ENCODE results near the gene GFRA1.

Gene GFRA1

DNA sequence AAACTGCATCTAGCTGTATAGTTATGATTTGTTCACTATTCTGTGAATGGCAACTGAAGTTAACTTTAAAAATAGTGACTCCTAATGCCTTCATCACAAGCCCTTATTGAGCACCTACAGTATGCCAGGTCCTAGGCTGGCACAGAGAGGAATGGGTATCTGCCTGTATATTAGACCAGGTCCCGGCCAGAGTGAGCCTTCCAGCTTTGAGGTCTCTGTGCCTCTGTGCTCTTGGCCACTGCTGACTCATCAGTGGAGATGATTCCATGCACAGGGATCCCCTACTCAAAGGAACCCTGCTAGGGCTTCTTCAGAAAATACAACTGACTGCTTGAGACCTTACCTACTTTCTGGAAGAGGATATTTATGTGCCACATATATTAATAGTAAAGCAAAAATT lies 118.4 kb downstream of the GFRA1 start:
- TF ChIP-seq, protein P1, sequence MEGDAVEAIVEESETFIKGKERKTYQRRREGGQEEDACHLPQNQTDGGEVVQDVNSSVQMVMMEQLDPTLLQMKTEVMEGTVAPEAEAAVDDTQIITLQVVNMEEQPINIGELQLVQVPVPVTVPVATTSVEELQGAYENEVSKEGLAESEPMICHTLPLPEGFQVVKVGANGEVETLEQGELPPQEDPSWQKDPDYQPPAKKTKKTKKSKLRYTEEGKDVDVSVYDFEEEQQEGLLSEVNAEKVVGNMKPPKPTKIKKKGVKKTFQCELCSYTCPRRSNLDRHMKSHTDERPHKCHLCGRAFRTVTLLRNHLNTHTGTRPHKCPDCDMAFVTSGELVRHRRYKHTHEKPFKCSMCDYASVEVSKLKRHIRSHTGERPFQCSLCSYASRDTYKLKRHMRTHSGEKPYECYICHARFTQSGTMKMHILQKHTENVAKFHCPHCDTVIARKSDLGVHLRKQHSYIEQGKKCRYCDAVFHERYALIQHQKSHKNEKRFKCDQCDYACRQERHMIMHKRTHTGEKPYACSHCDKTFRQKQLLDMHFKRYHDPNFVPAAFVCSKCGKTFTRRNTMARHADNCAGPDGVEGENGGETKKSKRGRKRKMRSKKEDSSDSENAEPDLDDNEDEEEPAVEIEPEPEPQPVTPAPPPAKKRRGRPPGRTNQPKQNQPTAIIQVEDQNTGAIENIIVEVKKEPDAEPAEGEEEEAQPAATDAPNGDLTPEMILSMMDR (IDR thresholded peaks at IDR 0.05) = no peak

DNA sequence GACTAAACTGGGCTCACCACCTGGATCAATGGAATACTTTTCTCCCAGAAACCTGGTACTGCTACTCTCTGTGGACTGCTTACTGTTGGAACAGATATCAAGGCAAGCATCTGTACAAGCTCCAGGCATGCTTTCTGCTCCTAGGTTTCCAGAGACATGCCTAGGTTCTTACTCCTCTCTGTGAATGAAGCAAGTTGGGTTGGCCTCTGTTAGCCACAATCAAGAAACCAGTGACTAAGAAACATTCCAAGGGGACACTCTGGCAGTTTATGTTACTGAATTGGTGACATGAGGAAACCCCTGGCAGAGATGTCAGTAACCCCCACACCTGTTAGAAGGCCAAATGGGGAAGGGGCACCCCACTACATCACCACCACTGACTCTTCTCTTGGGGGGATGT lies 121.9 kb downstream of the GFRA1 start:
- TF ChIP-seq, protein P1 (IDR thresholded peaks at IDR 0.05) = no peak

DNA sequence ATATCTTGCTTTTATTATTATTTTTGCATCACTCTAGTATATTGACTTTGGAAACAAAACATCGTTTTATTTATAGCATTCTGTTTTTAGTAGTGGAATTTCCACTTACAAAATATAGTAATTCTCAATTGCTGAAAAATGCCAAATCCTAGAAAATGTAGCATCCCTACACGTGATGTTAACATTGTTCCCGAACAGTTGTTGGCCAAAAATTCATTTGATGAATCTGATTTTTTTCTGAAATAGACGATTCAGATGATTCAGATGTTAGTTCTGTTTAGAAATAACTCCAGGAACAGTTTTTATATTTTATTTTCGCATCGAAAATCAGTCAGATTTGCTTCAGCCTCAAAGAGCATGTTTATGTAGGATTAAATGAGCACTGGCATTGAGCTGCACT lies 122.4 kb downstream of the GFRA1 start:
- TF ChIP-seq, protein P1 (IDR thresholded peaks at IDR 0.05) = no peak

DNA sequence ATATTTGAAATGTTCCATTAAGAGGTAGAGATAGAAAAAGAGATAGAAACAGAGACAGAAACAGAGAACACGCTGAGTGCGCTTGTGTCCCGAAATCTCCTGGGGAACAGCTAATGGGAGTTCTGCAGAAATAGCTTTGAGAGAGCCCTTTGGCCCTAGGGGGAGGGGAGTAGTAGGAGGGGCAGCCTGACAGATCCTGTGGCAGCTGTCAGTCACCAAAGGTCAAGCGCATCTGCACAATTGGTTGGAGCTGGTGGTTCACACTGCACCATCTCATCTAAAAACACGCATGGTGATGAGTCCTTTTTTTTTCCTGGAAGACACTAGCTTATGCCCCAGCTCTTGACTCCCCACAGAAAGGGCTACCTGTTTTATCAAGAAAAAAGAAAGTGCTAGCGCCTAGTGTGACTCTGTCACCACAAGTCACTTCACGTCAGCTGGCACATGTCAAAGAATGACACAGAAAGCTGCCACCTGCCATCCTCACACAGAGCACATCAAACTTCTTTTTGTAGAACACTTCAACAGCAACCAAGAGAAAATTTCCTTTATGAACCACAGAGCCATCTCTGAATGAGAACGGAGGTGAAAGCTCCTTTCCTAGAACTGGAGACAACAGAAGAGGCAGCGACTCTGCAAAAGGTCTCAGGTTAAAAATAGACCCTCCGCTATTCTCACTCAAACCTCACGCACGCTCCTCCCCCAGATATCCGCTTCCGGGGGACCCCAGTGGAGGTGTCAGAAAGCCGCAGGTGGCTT lies 125.7 kb downstream of the GFRA1 start:
- TF ChIP-seq, protein P1 (IDR thresholded peaks at IDR 0.05) = no peak

DNA sequence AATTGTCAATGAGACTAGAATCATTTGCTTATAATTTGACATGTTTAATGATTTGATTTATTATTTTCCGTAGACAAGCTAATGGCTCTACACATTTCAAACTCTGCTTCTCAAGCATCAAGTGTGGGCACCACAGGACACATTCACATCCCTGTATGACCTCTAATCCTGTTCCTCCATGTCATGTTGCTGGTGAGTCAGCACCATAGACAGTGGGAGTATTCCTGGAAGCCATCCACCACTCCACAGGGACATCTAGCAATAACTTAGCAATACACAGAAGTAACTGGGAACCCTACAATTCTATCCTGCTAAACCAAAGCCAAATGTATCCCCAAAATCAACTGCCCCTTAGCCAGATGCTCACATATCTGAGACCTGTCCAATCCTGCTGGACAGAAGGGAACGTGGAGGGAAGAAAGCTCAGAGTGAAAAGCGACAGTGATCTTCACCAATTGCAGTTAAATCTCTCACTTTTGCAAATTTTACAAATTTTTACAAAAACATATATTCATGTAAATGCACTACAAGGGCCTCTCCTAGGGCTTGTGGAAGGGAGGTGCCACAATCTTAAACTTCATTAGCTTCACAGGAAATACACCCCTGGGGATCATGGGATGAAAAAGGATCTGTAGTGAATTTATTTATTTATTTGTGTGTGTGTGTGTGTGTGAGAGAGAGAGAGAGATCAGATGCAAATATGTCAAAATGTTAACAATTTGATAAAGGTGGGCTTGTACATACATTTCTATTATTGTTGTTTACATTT lies 126.5 kb downstream of the GFRA1 start:
- TF ChIP-seq, protein P1 (IDR thresholded peaks at IDR 0.05) = no peak

DNA sequence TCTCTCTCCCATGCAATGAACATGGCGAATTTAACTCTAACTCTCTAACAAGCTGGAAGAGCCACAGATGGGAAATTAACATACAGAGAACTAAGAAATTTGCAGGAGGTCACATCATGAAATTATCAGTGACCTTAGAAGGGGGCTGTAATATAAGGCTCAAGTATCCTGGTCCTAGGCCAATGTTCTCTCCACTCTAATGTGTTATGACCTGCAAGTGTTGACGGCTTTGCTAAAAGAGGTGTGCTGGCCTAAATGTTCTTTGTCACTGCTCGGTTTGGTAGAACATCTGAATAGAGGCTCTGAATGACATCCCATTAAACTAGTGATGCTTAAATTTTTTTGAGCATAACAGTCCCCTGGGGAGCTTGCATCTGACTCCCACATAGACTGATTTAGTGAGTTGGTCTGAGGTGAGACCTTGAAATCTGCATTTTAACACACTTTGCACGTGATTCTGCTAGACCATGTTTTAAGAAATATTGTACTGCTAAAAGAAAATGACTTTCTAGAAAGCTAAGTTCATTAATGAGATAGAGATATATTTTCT lies 129.3 kb downstream of the GFRA1 start:
- TF ChIP-seq, protein P1 (IDR thresholded peaks at IDR 0.05) = no peak

DNA sequence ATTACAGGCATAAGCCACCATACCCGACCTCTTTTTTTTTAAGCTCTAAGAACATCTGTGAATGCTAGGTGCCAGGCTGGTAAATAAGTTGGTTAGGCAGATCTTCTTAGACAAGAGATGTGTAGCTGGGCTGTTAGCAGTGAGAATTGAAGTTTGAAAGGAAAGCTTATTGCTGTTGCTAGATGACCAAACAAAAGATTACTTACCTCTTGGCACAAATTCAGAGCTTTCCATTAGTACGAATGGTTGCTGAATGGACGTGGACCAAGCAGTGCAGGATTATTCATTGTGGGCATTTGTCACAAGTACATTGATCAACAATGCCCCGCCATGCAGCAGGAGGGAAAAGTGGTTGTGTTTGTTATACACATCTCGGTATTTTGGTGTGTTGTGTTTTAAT lies 131.2 kb downstream of the GFRA1 start:
- TF ChIP-seq, protein P1 (IDR thresholded peaks at IDR 0.05) = no peak

Data from LNCAP (cell line).